Activated naive CD8-positive, alpha-beta T cell treated with anti-CD3 and anti-CD28 coated beads, Interleukin-2, amount 50 U/mL, for 24 hours (primary cell): Measurements from ENCODE around the gene ST6GALNAC3.
A peak's percentile ranks its signal among the peaks of the same experiment; 100 is the strongest.

Source experiments
- ATAC-seq: fragments of 150-1000 bp; cut with Tn5 transposase; one replicate; pipeline ENCODE4 v1.10.0; 2021
- DNase-seq: peaks from one replicate; pipeline ENCODE4 v3.0.0; 2021
- H3K27ac Mint-ChIP-seq: one replicate; pipeline ENCODE4 v1.8.0; 2021; ENCODE audit warnings: mild to moderate bottlenecking, mixed read lengths
- H3K27me3 Mint-ChIP-seq: one replicate; pipeline ENCODE4 v1.8.0; 2021; ENCODE audit warnings: mixed read lengths
- H3K36me3 Mint-ChIP-seq: one replicate; pipeline ENCODE4 v1.8.0; 2021; ENCODE audit warnings: low read depth, mixed read lengths
- H3K4me1 Mint-ChIP-seq: one replicate; pipeline ENCODE4 v1.8.0; 2021; ENCODE audit warnings: mixed read lengths
- H3K4me3 Mint-ChIP-seq: one replicate; pipeline ENCODE4 v1.8.0; 2021; ENCODE audit warnings: mild to moderate bottlenecking, moderate library complexity, mixed read lengths
- H3K9me3 Mint-ChIP-seq: one replicate; pipeline ENCODE4 v1.8.0; 2021; ENCODE audit warnings: mixed read lengths

The ST6GALNAC3 gene

DNA sequence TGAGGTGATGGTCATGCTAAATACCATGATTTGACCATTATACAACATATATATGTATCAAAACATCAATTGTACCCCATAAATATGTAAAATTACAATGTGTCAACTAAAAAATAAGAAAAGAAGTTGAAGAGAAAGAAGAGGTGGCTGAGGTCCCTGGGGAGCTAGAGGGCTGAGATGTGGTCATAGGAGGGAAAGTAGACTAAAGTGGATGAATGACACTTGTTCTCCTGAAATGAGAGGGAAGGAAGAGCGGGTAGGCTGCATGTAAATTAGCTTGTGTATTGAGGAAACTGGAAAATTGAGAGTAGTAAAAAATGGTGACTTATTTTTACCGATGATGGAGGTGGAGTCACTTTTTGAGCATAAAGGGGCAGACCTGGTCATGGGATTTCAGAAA, 117.0 kb downstream of the ST6GALNAC3 start:
- DNase-seq (no peak), ATAC-seq (no peak)
- Mint-ChIP-seq H3K9me3 (no peaks in the 10 kb centered on the region), H3K36me3 (no peaks in the 10 kb centered on the region), H3K4me3 (no peak overlapping the region), H3K4me1 (peaks cover 4% of the 10 kb centered on the region), H3K27me3 (no peaks in the 10 kb centered on the region), H3K27ac (no peak overlapping the region)

GRCh38 chr1:76198452-76198851, 123.9 kb downstream of the ST6GALNAC3 start:
- ATAC-seq (no peak), DNase-seq (no peak)
- Mint-ChIP-seq H3K27me3 (no peaks in the 10 kb centered on the region), H3K36me3 (no peaks in the 10 kb centered on the region), H3K4me3 (no peak overlapping the region), H3K9me3 (peaks cover 8% of the 10 kb centered on the region), H3K4me1 (no peaks in the 10 kb centered on the region), H3K27ac (no peak overlapping the region)

GRCh38 chr1:76202670-76203069, 128.1 kb downstream of the ST6GALNAC3 start:
- no peak overlapping the region for H3K4me3 Mint-ChIP-seq
- no peaks in the 10 kb centered on the region for H3K4me1 Mint-ChIP-seq
- H3K9me3 Mint-ChIP-seq = peaks cover 11% of the 10 kb centered on the region
- no peaks in the 10 kb centered on the region for H3K27me3 Mint-ChIP-seq
- no peak overlapping the region for H3K27ac Mint-ChIP-seq
- H3K36me3 Mint-ChIP-seq = no peaks in the 10 kb centered on the region
- ATAC-seq (no peak), DNase-seq (no peak)

DNA sequence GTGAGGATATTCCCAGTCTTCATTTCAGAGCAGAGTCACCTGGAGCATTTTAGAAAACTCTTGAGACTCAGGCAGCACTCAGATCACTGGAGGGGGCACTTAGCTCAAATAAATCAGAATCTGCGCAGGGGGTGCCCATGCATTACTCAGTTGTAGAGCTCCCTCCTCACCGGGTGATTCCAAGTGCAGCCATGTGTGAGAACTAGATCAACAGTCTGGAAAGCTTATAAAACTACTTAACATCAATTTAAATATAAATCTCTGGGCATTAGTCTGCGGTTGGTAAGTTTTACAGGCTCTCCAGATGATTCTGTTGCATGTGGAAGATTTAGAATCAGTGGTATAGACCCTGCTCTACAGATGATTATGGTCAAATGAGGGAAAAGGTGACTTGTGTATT, 128.6 kb downstream of the ST6GALNAC3 start:
- Mint-ChIP-seq H3K9me3 (peaks cover 11% of the 10 kb centered on the region), H3K4me1 (no peaks in the 10 kb centered on the region), H3K36me3 (no peaks in the 10 kb centered on the region), H3K4me3 (no peak overlapping the region), H3K27me3 (no peaks in the 10 kb centered on the region), H3K27ac (no peak overlapping the region)
- DNase-seq (no peak), ATAC-seq (no peak)

DNA sequence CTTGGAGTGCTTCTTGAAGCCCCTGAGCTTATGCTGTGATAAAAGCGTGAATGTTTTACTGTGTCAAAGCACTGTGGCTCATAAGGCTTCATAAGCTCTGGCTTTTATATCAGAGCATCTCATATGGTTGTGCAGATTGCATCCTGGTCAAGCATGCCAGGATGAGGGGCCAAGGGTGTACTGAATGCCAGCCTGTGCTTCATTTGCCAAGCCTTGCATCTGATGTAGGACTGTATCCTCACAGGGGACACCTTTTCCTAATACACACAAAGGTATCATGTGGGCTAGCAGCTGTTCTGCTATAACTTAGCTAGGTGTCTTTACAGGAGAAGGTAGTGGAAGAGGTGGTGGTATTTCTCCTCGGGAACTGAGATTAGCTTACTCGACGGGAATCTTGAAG, 134.7 kb downstream of the ST6GALNAC3 start:
- no peaks in the 10 kb centered on the region for H3K9me3 Mint-ChIP-seq
- H3K4me1 Mint-ChIP-seq = peaks cover 2% of the 10 kb centered on the region
- DNase-seq (no peak), ATAC-seq (no peak)
- no peak overlapping the region for H3K27ac Mint-ChIP-seq
- H3K27me3 Mint-ChIP-seq = no peaks in the 10 kb centered on the region
- H3K36me3 Mint-ChIP-seq = no peaks in the 10 kb centered on the region
- H3K4me3 Mint-ChIP-seq = no peak overlapping the region

DNA sequence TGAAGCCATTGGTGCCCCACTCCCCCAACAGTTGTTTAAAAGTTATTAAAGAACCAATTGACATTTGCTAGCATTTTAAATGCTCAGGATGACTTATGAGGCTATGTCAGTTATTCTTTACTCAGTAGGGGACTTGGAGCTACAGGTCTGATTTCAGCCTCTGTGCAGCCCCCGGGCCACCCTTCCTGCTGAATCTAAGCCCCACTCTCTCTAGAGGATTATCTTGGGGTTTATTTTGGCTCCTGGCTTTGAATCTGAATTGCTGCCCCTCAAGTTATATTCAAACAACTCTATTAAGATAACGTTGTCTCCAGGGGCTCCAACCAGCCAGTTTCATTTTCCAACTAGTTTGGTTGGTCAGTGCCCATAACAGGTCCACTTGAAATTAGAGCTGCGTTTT, 135.1 kb downstream of the ST6GALNAC3 start:
- DNase-seq = no peak
- peaks cover 2% of the 10 kb centered on the region for H3K4me1 Mint-ChIP-seq
- no peak overlapping the region for H3K4me3 Mint-ChIP-seq
- no peaks in the 10 kb centered on the region for H3K9me3 Mint-ChIP-seq
- no peak overlapping the region for H3K27ac Mint-ChIP-seq
- no peak for ATAC-seq
- no peaks in the 10 kb centered on the region for H3K36me3 Mint-ChIP-seq
- H3K27me3 Mint-ChIP-seq = no peaks in the 10 kb centered on the region

DNA sequence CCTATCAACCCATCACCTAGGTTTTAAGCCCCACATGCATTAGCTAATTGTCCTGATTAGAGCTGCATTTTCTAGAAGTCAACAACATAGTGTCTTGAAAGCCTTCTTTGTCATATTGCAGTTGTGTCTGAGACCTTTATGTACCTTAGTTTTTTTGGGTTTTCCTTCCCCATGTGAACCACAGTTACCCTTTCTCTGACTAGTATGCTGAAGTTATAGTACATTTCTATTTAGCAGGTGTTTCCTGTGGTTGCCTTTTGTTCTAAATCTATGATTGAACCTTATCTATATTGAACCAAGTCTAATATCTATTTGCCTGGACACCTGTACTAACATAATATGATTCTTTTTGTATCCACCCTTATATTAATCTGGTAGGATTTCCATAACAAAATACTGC, 135.6 kb downstream of the ST6GALNAC3 start:
- ATAC-seq (no peak), DNase-seq (no peak)
- Mint-ChIP-seq H3K27ac (no peak overlapping the region), H3K36me3 (no peaks in the 10 kb centered on the region), H3K4me1 (peaks cover 2% of the 10 kb centered on the region), H3K27me3 (no peaks in the 10 kb centered on the region), H3K4me3 (no peak overlapping the region), H3K9me3 (no peaks in the 10 kb centered on the region)

DNA sequence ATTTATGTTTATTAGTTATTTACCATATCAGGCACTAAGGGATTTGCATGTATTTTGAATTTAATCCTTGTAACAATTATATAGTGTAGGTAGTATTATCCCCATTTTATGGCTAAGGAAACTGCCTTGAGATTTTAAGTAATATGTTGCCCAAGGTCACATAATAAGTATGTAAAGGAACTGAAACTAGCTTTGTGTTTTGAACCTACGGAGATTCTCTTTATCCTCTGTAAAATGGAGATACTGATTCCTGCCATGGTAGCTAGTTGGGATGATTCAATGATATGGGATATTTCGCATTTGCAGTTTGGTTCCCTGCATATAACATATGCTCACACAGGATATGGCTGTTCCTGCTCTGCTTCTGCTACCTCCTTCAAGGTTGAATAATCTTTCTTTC, 144.3 kb downstream of the ST6GALNAC3 start:
- DNase-seq = no peak
- no peak for ATAC-seq
- H3K27me3 Mint-ChIP-seq = no peaks in the 10 kb centered on the region
- peaks cover 5% of the 10 kb centered on the region for H3K9me3 Mint-ChIP-seq
- no peak overlapping the region for H3K27ac Mint-ChIP-seq
- no peaks in the 10 kb centered on the region for H3K36me3 Mint-ChIP-seq
- no peak overlapping the region for H3K4me3 Mint-ChIP-seq
- peaks cover 8% of the 10 kb centered on the region for H3K4me1 Mint-ChIP-seq

DNA sequence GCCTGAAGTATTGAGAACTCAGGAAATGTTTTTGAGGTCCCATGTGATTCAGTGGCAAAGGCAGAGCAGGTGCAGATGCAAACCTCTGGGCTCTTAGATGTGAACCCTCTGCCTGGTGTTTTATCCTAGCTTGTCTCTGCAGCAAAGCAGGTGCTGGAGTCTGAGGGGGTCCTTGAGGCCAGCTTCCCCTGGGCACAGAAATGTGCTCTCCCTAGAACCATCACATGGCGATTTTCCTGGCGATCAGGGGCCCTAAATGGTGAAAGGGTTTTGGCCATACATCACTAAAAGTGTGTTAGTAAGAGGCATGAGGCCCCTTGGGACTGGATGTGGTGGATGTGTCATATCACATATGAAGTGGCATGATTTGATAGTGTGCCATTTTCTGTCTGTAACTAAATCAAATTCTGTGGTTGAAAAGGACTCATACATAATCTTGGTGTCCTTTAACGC, 144.8 kb downstream of the ST6GALNAC3 start:
- no peaks in the 10 kb centered on the region for H3K27me3 Mint-ChIP-seq
- ATAC-seq = peak; percentile 63
- no peak overlapping the region for H3K27ac Mint-ChIP-seq
- peaks cover 5% of the 10 kb centered on the region for H3K9me3 Mint-ChIP-seq
- H3K36me3 Mint-ChIP-seq = no peaks in the 10 kb centered on the region
- no peak overlapping the region for H3K4me3 Mint-ChIP-seq
- peaks cover 8% of the 10 kb centered on the region for H3K4me1 Mint-ChIP-seq
- DNase-seq = peak; percentile 3

- ATAC-seq = no peak
- Mint-ChIP-seq H3K9me3 (peaks cover 5% of the 10 kb centered on the region), H3K4me1 (peaks cover 19% of the 10 kb centered on the region), H3K4me3 (no peak overlapping the region), H3K36me3 (no peaks in the 10 kb centered on the region), H3K27ac (no peak overlapping the region), H3K27me3 (no peaks in the 10 kb centered on the region)
- no peak for DNase-seq
Measured at GRCh38 chr1:76224752-76225151, 150.2 kb downstream of the ST6GALNAC3 start.

DNA sequence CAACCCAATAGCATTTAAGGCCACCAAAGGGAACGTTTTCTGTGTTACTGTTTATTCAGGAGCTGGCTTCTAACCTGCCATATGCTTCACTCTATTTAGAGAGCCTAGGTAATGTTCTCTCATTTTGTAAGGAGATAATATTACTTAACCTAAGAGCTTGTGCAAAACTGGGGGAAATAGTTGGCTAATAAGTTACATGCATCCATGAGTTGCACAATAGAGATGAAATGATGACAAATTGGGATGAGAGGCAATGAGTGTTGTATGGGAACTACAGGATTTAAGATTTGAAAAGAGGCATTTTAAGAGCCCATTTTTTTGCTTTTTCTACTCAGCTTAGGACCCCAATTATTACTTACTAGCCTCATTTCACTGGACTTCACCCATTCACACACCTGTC, 151.0 kb downstream of the ST6GALNAC3 start:
- H3K4me1 Mint-ChIP-seq = peaks cover 18% of the 10 kb centered on the region
- DNase-seq = no peak
- no peak overlapping the region for H3K4me3 Mint-ChIP-seq
- no peak overlapping the region for H3K27ac Mint-ChIP-seq
- H3K36me3 Mint-ChIP-seq = no peaks in the 10 kb centered on the region
- no peak for ATAC-seq
- H3K9me3 Mint-ChIP-seq = peaks cover 5% of the 10 kb centered on the region
- H3K27me3 Mint-ChIP-seq = no peaks in the 10 kb centered on the region

GRCh38 chr1:76227621-76228020, 153.1 kb downstream of the ST6GALNAC3 start:
- Mint-ChIP-seq H3K36me3 (no peaks in the 10 kb centered on the region), H3K4me1 (peaks cover 18% of the 10 kb centered on the region), H3K4me3 (no peak overlapping the region), H3K27ac (no peak overlapping the region), H3K9me3 (peaks cover 5% of the 10 kb centered on the region), H3K27me3 (no peaks in the 10 kb centered on the region)
- DNase-seq = no peak
- ATAC-seq = no peak

DNA sequence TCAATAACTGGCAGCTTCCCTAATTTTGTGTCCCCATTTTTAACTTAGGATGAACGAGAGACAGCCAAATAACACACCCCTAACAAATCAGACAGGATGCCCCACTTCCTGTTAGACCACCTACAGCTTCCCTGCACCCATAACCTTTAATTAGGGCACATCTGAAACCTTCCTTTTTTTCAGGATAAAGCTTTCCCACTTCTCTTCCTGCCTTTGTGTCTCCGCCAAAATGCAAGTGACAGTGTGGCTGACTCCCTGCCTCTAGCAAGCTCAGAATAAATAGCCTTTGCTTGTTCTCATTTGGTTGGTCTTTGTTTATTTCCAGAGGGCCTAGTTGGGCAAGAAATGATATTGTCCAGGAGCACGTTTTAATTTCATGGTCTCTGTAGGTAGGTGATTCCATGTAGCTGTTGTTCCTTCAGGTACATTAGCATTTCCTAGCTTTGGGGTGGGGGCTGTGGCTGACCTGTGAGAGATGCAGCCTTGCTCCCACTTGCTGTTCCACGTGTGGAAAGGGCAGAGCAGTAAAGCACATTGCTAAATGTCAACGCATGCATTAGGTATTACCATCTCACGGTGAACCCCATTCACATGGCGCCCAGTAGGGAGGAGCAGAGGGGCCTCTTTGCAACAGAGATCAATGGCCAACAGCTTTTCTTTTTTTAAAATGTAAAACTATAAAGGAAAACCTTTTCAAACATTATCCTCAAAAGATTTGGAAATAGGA, 154.9 kb downstream of the ST6GALNAC3 start:
- no peak for DNase-seq
- H3K4me1 Mint-ChIP-seq = peaks cover 18% of the 10 kb centered on the region
- H3K9me3 Mint-ChIP-seq = no peaks in the 10 kb centered on the region
- no peak overlapping the region for H3K4me3 Mint-ChIP-seq
- no peak overlapping the region for H3K27ac Mint-ChIP-seq
- no peaks in the 10 kb centered on the region for H3K36me3 Mint-ChIP-seq
- ATAC-seq = no peak
- no peaks in the 10 kb centered on the region for H3K27me3 Mint-ChIP-seq

- ATAC-seq (no peak), DNase-seq (no peak)
- H3K4me1 Mint-ChIP-seq = peaks cover 18% of the 10 kb centered on the region
- no peak overlapping the region for H3K4me3 Mint-ChIP-seq
- H3K27me3 Mint-ChIP-seq = no peaks in the 10 kb centered on the region
- H3K27ac Mint-ChIP-seq = no peak overlapping the region
- no peaks in the 10 kb centered on the region for H3K9me3 Mint-ChIP-seq
- H3K36me3 Mint-ChIP-seq = no peaks in the 10 kb centered on the region
Measured at GRCh38 chr1:76230842-76231281, 156.3 kb downstream of the ST6GALNAC3 start.

- H3K4me1 Mint-ChIP-seq = peaks cover 18% of the 10 kb centered on the region
Measured at GRCh38 chr1:76231320-76231719, 156.8 kb downstream of the ST6GALNAC3 start.

DNA sequence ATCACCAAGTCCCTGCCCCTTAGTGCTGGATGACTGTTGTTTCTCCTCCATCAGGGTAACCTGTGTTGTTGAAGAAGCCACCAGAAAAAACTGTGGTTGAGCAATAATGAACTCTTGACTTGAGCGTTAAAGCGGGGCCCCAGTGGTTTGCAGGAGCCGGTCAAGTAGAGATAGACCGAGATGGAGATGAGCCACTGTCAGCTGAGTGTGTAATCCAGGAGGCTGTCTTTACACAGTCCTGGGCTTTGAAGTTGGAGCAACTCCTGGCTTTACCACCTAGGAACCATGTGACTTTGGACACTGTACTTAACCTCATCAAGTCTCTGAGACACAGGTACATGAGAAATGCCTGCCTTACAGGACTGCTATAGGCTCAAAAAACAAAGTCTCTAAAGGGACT, 158.1 kb downstream of the ST6GALNAC3 start:
- Mint-ChIP-seq H3K9me3 (no peaks in the 10 kb centered on the region), H3K36me3 (no peaks in the 10 kb centered on the region), H3K4me3 (no peak overlapping the region), H3K4me1 (peaks cover 16% of the 10 kb centered on the region), H3K27me3 (no peaks in the 10 kb centered on the region), H3K27ac (no peak overlapping the region)
- DNase-seq (no peak), ATAC-seq (no peak)

More at GRCh38 chr1:76231320-76231719, 156.8 kb downstream of the ST6GALNAC3 start:
- Mint-ChIP-seq H3K36me3 (no peaks in the 10 kb centered on the region), H3K27ac (no peak overlapping the region), H3K4me3 (no peak overlapping the region), H3K9me3 (no peaks in the 10 kb centered on the region), H3K27me3 (no peaks in the 10 kb centered on the region)
- ATAC-seq (no peak), DNase-seq (no peak)
